ENCODE measurements around the gene MSRB3.
"Not testable (repeated sequence)": the region's sequence is repeated elsewhere in the genome, so short reads cannot be mapped to it uniquely, and the experiment has no call there.

The MSRB3 gene

GRCh38 chr12:65285532-65285931 lies 7.0 kb downstream of the MSRB3 start:
- not testable (repeated sequence) for DNase-seq (ENCODE audit: low read depth in 1 of 2, low spot score in 1 of 2)

GRCh38 chr12:65287426-65287825 lies 8.9 kb downstream of the MSRB3 start:
- DNase-seq (ENCODE audit: low read depth in 1 of 2, low spot score in 1 of 2), result no peak

- DNase-seq (ENCODE audit: low read depth in 1 of 2, low spot score in 1 of 2), result no peak
These were observed 13.8 kb downstream of the MSRB3 start for GRCh38 chr12:65292241-65292640.

- DNase-seq (ENCODE audit: low read depth in 1 of 2, low spot score in 1 of 2), result no peak
These were observed 15.3 kb downstream of the MSRB3 start for GRCh38 chr12:65293735-65294134.

DNA sequence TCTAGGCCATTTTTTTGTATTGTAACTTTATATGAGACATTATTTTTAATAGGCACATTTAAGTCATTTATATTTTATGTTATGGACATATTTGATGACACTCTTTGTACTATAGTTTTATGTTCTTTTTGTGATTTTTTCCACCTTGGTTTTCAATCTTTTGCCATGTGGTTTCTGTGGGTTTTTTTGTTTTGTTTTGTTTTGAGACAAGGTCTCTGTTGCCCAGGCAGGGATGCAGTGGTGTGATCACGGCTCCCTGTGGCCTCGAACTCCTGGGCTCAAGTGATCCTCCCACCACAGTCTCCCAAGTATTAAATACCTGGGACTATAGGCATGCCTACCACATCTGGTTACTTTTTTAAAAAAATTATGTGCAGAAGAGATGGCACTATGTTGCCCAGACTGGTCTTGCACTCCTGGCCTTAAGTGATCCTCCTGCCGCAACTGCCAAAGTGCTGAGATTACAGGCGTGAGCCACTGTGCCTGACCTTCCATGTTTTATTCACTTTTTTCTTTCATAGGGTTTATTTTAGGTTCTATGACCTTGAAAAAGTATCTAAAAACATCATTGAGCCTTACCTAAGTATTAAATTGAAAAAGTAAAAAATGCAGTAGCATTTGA lies 16.3 kb downstream of the MSRB3 start:
- no peak for DNase-seq (ENCODE audit: low read depth in 1 of 2, low spot score in 1 of 2)

DNA sequence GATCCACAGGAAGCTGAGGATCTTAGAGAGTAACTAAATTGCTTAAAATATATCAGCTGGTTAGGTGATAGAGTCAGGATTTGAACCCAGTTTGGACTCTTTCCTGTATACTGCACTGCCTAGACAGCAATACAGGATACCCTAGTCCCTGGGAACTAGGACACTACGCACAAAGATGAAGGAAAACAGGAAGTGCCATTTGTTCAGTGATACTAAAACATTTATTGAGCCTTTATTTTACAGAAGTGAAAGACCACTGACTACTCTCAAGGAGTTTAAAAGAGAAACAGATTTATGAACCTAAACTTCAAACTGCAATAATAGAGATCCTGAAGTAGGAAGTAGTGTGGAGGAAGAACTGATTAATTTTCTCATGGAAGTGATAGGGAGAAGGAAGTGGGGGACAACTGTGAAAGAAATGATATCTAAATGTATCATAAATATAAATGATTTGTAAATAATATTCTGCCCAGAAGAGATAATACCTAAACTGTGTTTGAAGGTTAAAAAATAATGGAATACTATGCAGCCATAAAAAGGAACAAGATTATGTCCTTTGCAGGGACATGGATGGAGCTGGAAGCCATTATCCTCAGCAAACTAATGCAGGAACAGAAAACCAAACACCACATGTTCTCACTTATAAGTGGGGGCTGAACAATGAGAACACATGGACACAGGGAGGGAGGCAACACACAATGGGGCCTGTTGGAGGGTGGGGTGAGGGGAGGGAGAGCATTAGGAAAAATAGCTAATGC lies 18.2 kb downstream of the MSRB3 start:
- DNase-seq (ENCODE audit: low read depth in 1 of 2, low spot score in 1 of 2), result no peak

GRCh38 chr12:65300097-65300496 lies 21.6 kb downstream of the MSRB3 start:
- no peak for DNase-seq (ENCODE audit: low read depth in 1 of 2, low spot score in 1 of 2)

DNA sequence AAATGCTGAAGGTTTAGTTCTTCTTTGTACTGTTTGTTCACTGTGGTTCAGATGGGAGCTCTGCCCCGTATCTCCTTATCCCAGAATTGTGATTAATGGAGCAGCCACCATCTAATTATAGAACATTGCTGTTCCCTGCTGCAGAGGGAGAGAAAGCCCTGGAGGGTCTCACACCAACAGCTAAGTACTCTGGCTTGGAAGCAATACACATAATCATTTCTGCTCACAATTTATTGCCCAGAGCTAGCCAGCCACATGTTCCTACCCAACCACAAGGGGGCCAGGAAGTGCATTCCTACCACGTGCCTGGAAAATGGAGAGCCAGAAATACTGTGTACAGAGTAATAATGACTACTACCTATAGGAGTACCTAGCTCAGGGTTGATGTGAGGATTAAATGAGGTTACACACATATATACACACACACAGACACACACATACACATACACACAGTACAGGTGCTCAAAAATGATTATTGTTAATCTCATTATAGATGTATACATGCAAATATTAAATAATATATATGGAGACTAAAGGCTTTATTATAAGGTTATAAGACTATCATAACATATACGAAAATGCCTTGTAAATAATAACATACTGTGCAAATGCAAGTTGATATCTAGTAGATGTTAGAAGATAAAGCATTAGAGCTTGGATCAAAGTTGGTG lies 22.3 kb downstream of the MSRB3 start:
- no peak for DNase-seq (ENCODE audit: low read depth in 1 of 2, low spot score in 1 of 2)

DNA sequence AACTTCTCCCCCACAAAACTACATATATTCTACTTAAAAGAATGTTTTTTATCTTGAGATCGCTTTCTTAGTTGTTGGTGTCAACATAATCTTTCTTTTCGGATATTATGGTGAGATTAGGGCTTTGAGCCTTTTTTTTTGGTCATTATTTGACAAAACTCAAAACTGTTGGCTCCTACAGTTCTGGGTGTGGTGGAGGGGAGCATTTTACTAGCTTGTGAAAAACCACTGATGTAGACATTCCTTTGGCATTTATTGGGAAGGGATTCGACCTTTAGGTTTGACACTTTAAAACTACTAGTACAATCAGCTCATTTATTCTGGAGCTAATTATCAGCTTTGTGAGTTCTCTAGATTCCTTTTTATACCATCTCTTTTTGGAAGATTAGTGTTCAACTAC lies 24.4 kb downstream of the MSRB3 start:
- no peak for DNase-seq (ENCODE audit: low read depth in 1 of 2, low spot score in 1 of 2)

- no peak for DNase-seq (ENCODE audit: low read depth in 1 of 2, low spot score in 1 of 2)
These were observed 27.0 kb downstream of the MSRB3 start for GRCh38 chr12:65305346-65305950.

- DNase-seq (ENCODE audit: low read depth in 1 of 2, low spot score in 1 of 2), result no peak
These were observed 28.1 kb downstream of the MSRB3 start for GRCh38 chr12:65306366-65307168.

DNA sequence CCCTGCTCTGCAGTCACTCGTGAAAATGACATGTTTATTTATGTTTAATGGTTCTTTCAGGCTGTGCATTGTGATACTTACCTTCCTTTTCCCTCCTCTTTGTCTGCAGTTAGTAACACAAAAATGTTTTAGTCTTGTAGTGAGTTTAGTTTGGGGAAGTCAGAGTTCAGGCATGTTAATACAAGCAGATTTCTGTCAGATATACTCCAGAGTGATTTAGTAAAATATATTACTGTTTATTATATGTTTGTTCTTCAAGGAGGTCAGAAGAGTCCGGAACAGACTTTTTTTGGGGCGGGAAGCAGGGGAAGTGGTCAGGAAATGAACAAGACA lies 28.7 kb downstream of the MSRB3 start:
- no peak for DNase-seq (ENCODE audit: low read depth in 1 of 2, low spot score in 1 of 2)

DNA sequence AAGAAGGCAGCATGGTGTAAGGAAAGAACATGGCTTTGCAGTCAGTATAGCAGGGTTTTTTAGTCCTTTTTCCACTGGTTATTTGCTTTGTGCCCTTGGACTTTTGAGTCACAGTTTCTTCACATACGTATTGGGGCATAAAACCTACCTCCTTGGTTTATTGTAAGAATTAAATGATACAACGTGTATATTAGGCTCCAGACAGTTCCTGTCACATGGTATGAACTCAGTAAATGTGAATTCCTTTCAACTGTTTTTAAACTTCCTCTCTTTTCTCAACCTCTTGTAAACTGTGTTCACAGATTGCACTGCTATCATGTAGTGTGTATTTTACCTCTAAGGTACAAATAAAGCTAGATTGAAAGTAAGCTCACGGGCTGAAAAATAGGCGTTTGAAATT lies 29.5 kb downstream of the MSRB3 start:
- no peak for DNase-seq (ENCODE audit: low read depth in 1 of 2, low spot score in 1 of 2)

GRCh38 chr12:65308601-65309071 lies 30.2 kb downstream of the MSRB3 start:
- no peak for DNase-seq (ENCODE audit: low read depth in 1 of 2, low spot score in 1 of 2)

GRCh38 chr12:65311260-65311659 lies 32.8 kb downstream of the MSRB3 start:
- no peak for DNase-seq (ENCODE audit: low read depth in 1 of 2, low spot score in 1 of 2)

GRCh38 chr12:65313719-65314317 lies 35.3 kb downstream of the MSRB3 start:
- no peak for DNase-seq (ENCODE audit: low read depth in 1 of 2, low spot score in 1 of 2)

DNA sequence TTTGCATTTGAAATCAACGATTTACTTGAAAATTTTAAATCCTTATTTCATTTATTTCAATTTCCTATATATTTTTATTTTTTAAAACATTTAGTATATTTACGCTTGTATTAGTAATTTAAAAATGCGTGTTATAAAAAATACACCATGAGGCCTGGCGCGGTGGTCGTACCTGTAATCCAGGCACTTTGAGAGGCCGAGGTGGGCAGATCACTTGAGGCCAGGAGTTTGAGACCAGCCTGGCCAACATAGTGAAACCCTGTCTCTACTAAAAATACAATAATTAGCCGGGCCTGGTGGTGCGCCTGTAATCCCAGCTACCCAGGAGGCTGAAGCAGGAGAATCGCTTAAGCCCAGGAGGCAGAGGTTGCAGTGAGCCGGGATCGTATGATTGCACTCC lies 36.8 kb downstream of the MSRB3 start:
- DNase-seq (ENCODE audit: low read depth in 1 of 2, low spot score in 1 of 2), result not testable (repeated sequence)

DNA sequence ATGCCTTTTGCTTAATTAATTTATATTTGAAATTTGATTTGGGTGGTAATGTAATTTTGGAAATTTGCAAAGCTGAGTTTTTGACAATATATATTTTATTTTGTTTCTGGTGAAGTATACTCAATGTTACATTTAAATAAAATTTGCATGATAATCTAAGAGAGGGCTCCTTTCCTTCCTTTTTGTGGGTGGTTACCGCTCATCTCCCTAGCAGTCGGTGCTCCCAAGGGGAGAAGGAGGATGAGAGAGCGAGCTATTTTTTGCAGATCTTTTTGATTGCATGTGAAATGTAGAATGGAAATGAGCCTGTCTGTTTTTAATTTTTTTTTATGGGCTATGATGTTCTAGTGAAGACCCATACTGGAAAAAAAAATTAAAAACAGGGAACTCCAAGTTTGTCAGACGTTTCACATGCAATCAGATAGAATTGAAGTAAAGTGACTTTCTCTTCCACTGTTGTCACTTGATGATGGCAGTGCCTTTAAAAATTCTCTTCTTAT lies 39.8 kb downstream of the MSRB3 start:
- no peak for DNase-seq (ENCODE audit: low read depth in 1 of 2, low spot score in 1 of 2)

- DNase-seq (ENCODE audit: low read depth in 1 of 2, low spot score in 1 of 2), result no peak
These were observed 41.3 kb downstream of the MSRB3 start for GRCh38 chr12:65319688-65320200.

DNA sequence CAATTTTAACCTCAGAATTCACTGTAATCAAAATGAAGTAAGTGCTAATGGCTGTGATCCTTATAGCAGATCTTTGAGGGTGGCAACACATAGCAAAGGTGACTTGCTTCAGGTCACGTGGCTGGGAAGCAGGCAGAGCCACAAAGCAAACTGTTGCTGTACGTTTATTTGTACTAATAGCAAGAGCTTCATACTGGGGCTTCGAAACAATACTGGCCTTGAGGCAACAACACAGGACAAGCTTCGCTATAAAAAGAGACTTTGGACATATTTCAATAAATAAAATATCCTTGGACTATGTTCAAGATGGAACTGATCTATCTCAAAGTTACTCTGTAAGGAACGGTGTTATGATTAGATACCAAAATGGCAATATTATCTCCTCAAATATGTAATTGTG lies 44.6 kb downstream of the MSRB3 start:
- no peak for DNase-seq (ENCODE audit: low read depth in 1 of 2, low spot score in 1 of 2)

Data from activated T-helper 1 cell treated with anti-CD3 and anti-CD28 coated beads, Interleukin-2, amount 50 U/mL, for 16 hours (primary cell).